GM21723 (cell line): Measurements from ENCODE around the gene BAD.
A peak's percentile ranks its signal among the peaks of the same experiment; 100 is the strongest.
"Not testable (repeated sequence)": the region's sequence is repeated elsewhere in the genome, so short reads cannot be mapped to it uniquely, and the experiment has no call there.

Experiments
- ATAC-seq: cut with Tn5 transposase; IDR thresholded peaks from one replicate; pipeline ENCODE4 v1.9.1; 2021; ENCODE audit warnings: mild to moderate bottlenecking, moderate library complexity; ENCODE audit not compliant: unreplicated experiment

The BAD gene

GRCh38 chr11:64246871-64247728 lies 37.4 kb downstream of the BAD start, which contains the start of gene PPP1R14B:
Gene PPP1R14B (minus strand): TSS chr11:64246943. CDS start chr11:64246673, 270 bp downstream.
- ATAC-seq, result no peak

- not testable (repeated sequence) for ATAC-seq
Observed at GRCh38 chr11:64246621-64246870, 37.9 kb downstream of the BAD start.

- ATAC-seq, result no peak
Observed at GRCh38 chr11:64245797-64246620, 38.5 kb downstream of the BAD start.

- no peak for ATAC-seq
Observed at GRCh38 chr11:64245401-64245796, 39.1 kb downstream of the BAD start.

- no peak for ATAC-seq
Observed at GRCh38 chr11:64244966-64245365, 39.5 kb downstream of the BAD start.

- ATAC-seq, result no peak
Observed at GRCh38 chr11:64244107-64244506, 40.4 kb downstream of the BAD start.

GRCh38 chr11:64243236-64243854 lies 41.1 kb downstream of the BAD start:
- ATAC-seq, result no peak

- ATAC-seq, result peak; percentile 55
Observed at GRCh38 chr11:64241491-64242374, 42.7 kb downstream of the BAD start.

GRCh38 chr11:64241241-64241490 lies 43.3 kb downstream of the BAD start:
- peak; percentile 62 for ATAC-seq

- ATAC-seq, result peak; percentile 45
Observed at GRCh38 chr11:64240435-64241240, 43.8 kb downstream of the BAD start, which contains the start of gene FKBP2. Gene FKBP2 (plus strand): TSS chr11:64241095. CDS start chr11:64242388, 1,293 bp downstream.

- peak; percentile 7 for ATAC-seq
Observed at GRCh38 chr11:64239662-64240434, 44.6 kb downstream of the BAD start.

GRCh38 chr11:64238999-64239398 lies 45.5 kb downstream of the BAD start:
- ATAC-seq, result no peak

- no peak for ATAC-seq
Observed at GRCh38 chr11:64238076-64238475, 46.4 kb downstream of the BAD start.

- ATAC-seq, result no peak
Observed at GRCh38 chr11:64237484-64237951, 46.9 kb downstream of the BAD start.

- no peak for ATAC-seq
Observed at GRCh38 chr11:64235437-64236161, 48.9 kb downstream of the BAD start.

- ATAC-seq, result no peak
Observed at GRCh38 chr11:64234647-64235379, 49.7 kb downstream of the BAD start.

- peak; percentile 44 for ATAC-seq
Observed at GRCh38 chr11:64233913-64234586, 50.4 kb downstream of the BAD start, which contains the start of gene VEGFB. Gene VEGFB (plus strand): TSS chr11:64234584. CDS start chr11:64234834, 250 bp downstream.
